SU-DHL-6 (cell line): ENCODE data around the gene RPP14.

Experiments
- H2AFZ ChIP-seq: fragments of 200-600 bp; sonication (generic); 2 replicates; pipeline ENCODE4 v1.6.1; 2014; ENCODE audit warnings: low read depth, mild to moderate bottlenecking, moderate library complexity, mixed read lengths, antibody characterized with exemption, low read length; ENCODE audit not compliant: severe bottlenecking
- H3F3A ChIP-seq: fragments of 200-600 bp; shearing (Covaris generic); 2 replicates; pipeline ENCODE4 v1.6.0; 2016; ENCODE audit warnings: antibody characterized with exemption, mild to moderate bottlenecking; ENCODE audit not compliant: insufficient read depth
- H3K27ac ChIP-seq: fragments of 200-600 bp; sonication (generic); 2 replicates; pipeline ENCODE4 v1.5.1; 2016; ENCODE audit warnings: low read depth, mild to moderate bottlenecking, low read length, moderate library complexity, mixed read lengths
- H3K27me3 ChIP-seq: fragments of 200-600 bp; sonication (generic), shearing (Covaris generic); 2 replicates; pipeline ENCODE4 v1.6.0; 2014; ENCODE audit warnings: mild to moderate bottlenecking, low read length
- H3K36me3 ChIP-seq: fragments of 200-600 bp; sonication (generic); 2 replicates; pipeline ENCODE4 v1.6.1; 2014; ENCODE audit warnings: mild to moderate bottlenecking, low read length, mixed read lengths
- H3K4me2 ChIP-seq: fragments of 300-600, 200-600 bp; shearing (Covaris generic), sonication (generic); 2 replicates; pipeline ENCODE4 v1.6.0; 2014; ENCODE audit warnings: low read length, low read depth, mild to moderate bottlenecking; ENCODE audit not compliant: poor library complexity, severe bottlenecking
- H3K4me3 ChIP-seq: fragments of 200-600 bp; sonication (generic); 2 replicates; pipeline ENCODE4 v1.5.1; 2014; ENCODE audit warnings: antibody characterized with exemption, low read length, mild to moderate bottlenecking, mixed read lengths; ENCODE audit not compliant: insufficient read depth, poor library complexity, severe bottlenecking
- H3K79me2 ChIP-seq: fragments of 200-600 bp; sonication (generic); 2 replicates; pipeline ENCODE4 v1.6.1; 2014; ENCODE audit warnings: mild to moderate bottlenecking, low read length, moderate library complexity; ENCODE audit not compliant: insufficient read depth
- H3K9ac ChIP-seq: fragments of 200-600 bp; sonication (generic); 2 replicates; pipeline ENCODE4 v1.7.0; 2014; ENCODE audit warnings: mild to moderate bottlenecking, low read length
- H3K9me2 ChIP-seq: fragments of 200-600 bp; sonication (generic); replicated peaks from 2 replicates; pipeline ENCODE4 v1.6.1; 2014; ENCODE audit warnings: low read length; ENCODE audit not compliant: insufficient read depth
- H3K9me3 ChIP-seq: fragments of 200-600 bp; sonication (generic); 2 replicates; pipeline ENCODE4 v1.6.1; 2014; ENCODE audit warnings: low read length, mixed read lengths; ENCODE audit not compliant: insufficient read depth
- H4K20me1 ChIP-seq: fragments of 200-600 bp; sonication (generic); 2 replicates; pipeline ENCODE4 v1.6.1; 2014; ENCODE audit warnings: low read depth, mild to moderate bottlenecking, antibody characterized with exemption, low read length, moderate library complexity, mixed read lengths
- EZH2phosphoT487 ChIP-seq: fragments of 200-600 bp; sonication (generic), shearing (Covaris generic); conservative IDR thresholded peaks from 2 replicates; pipeline ENCODE4 v1.6.1; 2018; ENCODE audit warnings: mild to moderate bottlenecking, antibody characterized with exemption, low read length, moderate library complexity, mixed read lengths
- TF ChIP-seq, protein P1 (sequence below): fragments of 200-600 bp; sonication (generic); IDR thresholded peaks from one replicate; pipeline ENCODE4 v1.5.1; 2017; ENCODE audit warnings: antibody characterized with exemption, mild to moderate bottlenecking, low read length, moderate library complexity; ENCODE audit not compliant: insufficient read depth, poor library complexity, severe bottlenecking

The RPP14 gene

DNA sequence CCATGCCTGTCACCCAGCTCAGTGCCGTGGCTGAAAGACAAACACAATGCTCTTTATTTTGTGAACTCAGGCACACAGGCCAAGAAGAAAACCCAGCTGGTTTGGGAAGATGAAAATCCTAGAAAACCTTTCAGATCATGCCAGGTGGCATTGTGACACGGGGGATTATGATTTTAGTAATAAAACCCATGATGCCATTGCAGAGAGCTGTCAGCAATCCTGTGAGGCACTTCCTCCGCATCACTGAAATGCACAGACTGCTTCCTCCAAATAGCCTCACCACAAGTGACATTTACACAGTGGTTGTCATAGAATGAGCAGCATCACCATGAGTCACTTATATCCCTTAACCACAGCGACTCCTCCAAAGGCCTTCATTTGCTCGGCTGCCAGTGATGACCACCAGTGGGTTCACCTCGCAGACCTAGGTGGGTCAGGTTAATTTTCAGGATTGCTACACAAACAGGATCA, 45.7 kb upstream of the RPP14 start:
- Histone ChIP-seq H3K79me2 (no peaks in the 10 kb centered on the region), H3K9ac (no peak overlapping the region), H3K4me3 (no peak overlapping the region), H3K4me2 (no peak overlapping the region), H3K27me3 (no peaks in the 10 kb centered on the region), H3F3A (no peaks in the 10 kb centered on the region), H2AFZ (no peak overlapping the region), H3K36me3 (no peaks in the 10 kb centered on the region), H3K27ac (no peak overlapping the region), H4K20me1 (no peaks in the 10 kb centered on the region), H3K9me2 (no peaks in the 10 kb centered on the region), H3K9me3 (no peaks in the 10 kb centered on the region)
- TF ChIP-seq, protein P1, sequence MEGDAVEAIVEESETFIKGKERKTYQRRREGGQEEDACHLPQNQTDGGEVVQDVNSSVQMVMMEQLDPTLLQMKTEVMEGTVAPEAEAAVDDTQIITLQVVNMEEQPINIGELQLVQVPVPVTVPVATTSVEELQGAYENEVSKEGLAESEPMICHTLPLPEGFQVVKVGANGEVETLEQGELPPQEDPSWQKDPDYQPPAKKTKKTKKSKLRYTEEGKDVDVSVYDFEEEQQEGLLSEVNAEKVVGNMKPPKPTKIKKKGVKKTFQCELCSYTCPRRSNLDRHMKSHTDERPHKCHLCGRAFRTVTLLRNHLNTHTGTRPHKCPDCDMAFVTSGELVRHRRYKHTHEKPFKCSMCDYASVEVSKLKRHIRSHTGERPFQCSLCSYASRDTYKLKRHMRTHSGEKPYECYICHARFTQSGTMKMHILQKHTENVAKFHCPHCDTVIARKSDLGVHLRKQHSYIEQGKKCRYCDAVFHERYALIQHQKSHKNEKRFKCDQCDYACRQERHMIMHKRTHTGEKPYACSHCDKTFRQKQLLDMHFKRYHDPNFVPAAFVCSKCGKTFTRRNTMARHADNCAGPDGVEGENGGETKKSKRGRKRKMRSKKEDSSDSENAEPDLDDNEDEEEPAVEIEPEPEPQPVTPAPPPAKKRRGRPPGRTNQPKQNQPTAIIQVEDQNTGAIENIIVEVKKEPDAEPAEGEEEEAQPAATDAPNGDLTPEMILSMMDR = no peak
- no peak for TF ChIP-seq EZH2phosphoT487

DNA sequence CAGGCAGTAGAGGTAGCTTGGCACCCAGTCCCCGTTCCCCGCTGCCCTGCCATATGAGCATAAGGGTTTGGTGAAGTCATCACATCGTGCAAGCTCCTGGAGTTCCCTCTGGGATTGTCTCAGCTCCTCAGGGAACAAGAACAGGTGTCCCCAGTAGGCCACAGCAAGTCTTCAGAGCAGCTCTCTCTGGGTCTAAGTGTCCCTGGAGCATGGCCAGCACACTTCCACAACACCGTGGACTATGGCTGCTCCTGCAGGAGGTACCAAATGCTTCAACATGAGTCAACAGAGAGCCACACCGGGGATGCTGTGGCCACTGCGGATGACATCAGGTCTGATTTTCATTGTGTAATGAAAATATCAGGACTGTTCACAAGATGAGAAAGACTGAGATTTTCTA, 45.3 kb upstream of the RPP14 start:
- no peaks in the 10 kb centered on the region for H3K79me2 ChIP-seq
- no peaks in the 10 kb centered on the region for H4K20me1 ChIP-seq
- no peaks in the 10 kb centered on the region for H3K9me3 ChIP-seq
- H2AFZ ChIP-seq = no peak overlapping the region
- no peak overlapping the region for H3K27ac ChIP-seq
- H3K36me3 ChIP-seq = no peaks in the 10 kb centered on the region
- H3K27me3 ChIP-seq = no peaks in the 10 kb centered on the region
- H3K4me2 ChIP-seq = no peak overlapping the region
- H3F3A ChIP-seq = no peaks in the 10 kb centered on the region
- no peak overlapping the region for H3K9ac ChIP-seq
- H3K9me2 ChIP-seq = no peaks in the 10 kb centered on the region
- no peak overlapping the region for H3K4me3 ChIP-seq
- TF ChIP-seq, protein P1 = no peak
- no peak for TF ChIP-seq EZH2phosphoT487

DNA sequence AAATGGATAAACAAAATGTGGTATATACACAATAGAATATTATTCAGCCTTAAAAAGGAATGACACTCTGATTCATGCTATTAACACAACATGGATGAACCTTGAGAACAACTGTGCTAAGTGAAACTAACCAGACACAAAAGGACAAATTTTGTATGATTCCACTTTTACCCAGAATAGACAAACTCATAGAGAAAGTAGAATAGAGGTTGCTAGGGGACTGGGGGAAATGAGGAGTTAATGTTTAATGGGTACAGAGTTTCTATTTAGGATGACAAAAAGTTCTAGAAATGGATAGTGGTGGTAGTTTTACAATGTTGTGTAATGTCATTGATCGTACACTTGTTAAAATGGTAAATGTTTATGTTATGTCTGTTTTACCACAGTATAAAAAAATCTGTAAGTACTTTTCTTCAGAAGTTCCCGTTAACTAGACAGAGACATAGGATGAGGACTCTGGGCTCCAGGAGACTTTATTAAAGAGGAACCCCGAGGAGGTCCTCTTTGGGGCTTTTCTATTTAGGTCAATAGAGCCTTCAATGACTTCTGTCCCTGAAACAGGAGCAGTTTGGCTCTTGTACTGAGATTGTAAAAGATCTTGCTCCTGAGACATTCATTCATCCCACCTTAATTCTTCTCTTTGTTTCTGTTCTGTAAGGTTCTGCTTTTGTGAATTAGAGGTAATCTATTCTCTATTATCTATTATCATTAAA, 43.9 kb upstream of the RPP14 start:
- no peak overlapping the region for H3K4me2 ChIP-seq
- H3K27ac ChIP-seq = no peak overlapping the region
- no peaks in the 10 kb centered on the region for H4K20me1 ChIP-seq
- no peaks in the 10 kb centered on the region for H3K9me3 ChIP-seq
- H3K4me3 ChIP-seq = no peak overlapping the region
- no peak overlapping the region for H3K9ac ChIP-seq
- no peaks in the 10 kb centered on the region for H3K9me2 ChIP-seq
- no peaks in the 10 kb centered on the region for H3K36me3 ChIP-seq
- no peaks in the 10 kb centered on the region for H3F3A ChIP-seq
- TF ChIP-seq, protein P1 = no peak
- no peak for TF ChIP-seq EZH2phosphoT487
- H3K79me2 ChIP-seq = no peaks in the 10 kb centered on the region
- H3K27me3 ChIP-seq = no peaks in the 10 kb centered on the region
- H2AFZ ChIP-seq = no peak overlapping the region
